ENCODE results near the gene ZNRF2. TPM values are rescaled to one million over a fixed set of nuclear protein-coding genes. Genes with fewer than 3 reads are reported as not detected.
"Not testable (repeated sequence)": the region's sequence is repeated elsewhere in the genome, so short reads cannot be mapped to it uniquely, and the experiment has no call there.

ZNRF2 gene
- total RNA-seq, 1 experiment from 2014 or later = 34.7 TPM

DNA sequence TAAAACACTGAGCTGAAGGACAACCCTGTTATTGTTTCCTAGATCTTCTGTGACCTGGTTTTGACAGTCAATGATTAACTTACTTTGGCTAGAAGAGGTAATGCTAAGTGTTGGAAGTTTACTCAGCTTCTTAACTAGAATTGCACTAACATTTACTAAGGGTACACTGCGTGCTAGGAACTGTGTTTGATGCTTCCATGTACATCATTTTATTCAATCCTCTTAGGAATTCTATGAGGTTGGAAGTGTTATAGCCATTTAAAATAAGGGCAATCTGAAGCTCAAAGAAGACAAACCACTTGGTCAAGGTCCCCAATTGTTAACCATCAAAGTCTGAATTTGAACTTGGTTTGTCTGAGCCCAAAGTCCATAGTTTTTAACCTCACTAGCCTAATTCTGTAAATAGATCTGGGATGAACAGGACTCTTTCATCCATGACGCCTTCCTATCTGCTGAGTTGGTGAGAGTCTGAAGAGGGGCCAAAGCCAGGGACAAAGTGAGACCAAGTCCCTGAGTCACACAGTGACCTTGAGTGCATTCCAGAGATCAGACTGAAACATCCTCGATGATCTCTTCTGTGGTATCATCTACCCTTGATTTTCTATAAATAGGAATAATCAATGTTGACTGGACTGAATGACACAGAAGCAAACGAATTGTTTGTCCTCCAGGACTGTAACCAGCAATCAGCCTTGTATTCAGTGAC is 29.2 kb upstream of the ZNRF2 start:
- DNase-seq (ENCODE audit: low read depth, low spot score) = no peak
- in situ Hi-C loops (cut with HindIII; ENCODE audit: low pct_unique_long_range_greater_than_20kb, low sequenced_read_pairs) = no loop called here

DNA sequence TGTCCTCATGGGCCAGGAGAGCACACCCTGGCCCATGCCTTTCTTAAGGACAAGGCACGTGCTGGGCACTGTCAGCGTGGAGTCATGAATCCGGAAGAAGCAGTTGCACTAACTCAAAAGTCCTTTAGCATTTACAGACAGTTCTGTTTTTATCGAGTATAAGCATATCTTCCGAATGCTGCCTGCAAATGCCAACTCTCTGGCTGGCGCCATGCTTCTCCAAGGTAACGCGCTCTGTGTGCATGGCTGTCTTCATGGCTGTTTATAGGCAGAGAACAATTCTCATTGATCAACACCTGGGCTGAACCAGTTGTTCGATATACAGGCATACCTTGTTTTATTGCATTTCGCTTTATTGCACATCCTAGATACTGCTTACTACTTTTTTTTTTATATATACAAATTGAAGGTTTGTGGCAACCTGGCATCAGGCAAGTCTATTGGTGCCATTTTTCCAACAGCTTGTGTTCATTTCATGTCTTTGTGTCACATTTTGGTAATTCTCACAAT is 28.0 kb upstream of the ZNRF2 start:
- no peak for DNase-seq (ENCODE audit: low read depth, low spot score)
- in situ Hi-C loops (cut with HindIII; ENCODE audit: low pct_unique_long_range_greater_than_20kb, low sequenced_read_pairs) = no loop called here

DNA sequence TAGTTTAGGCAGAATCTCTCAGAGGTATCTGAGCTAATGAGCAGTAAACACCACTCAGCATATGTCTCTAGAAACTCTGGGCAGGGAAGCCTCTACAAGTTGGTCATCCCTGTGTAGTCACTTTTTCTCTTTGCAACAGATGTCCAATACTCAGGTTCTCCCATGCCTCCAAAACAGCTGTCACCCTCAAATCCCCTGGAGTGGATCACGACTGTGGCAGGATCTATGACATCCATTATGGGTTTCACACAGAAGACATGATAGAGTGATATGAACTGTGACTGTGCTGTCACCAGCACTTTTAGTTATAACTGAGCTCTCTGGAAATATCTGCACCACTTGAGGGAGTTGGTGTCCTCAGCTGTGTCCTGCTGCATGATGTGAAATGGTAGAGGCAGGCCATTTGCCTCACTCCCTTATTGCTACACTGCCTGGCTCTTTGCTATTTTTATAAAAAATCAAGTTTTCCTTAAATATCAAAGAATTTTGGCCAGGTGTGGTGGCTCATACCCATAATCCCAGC is 24.1 kb upstream of the ZNRF2 start:
- in situ Hi-C loops (cut with HindIII; ENCODE audit: low pct_unique_long_range_greater_than_20kb, low sequenced_read_pairs) = no loop called here

DNA sequence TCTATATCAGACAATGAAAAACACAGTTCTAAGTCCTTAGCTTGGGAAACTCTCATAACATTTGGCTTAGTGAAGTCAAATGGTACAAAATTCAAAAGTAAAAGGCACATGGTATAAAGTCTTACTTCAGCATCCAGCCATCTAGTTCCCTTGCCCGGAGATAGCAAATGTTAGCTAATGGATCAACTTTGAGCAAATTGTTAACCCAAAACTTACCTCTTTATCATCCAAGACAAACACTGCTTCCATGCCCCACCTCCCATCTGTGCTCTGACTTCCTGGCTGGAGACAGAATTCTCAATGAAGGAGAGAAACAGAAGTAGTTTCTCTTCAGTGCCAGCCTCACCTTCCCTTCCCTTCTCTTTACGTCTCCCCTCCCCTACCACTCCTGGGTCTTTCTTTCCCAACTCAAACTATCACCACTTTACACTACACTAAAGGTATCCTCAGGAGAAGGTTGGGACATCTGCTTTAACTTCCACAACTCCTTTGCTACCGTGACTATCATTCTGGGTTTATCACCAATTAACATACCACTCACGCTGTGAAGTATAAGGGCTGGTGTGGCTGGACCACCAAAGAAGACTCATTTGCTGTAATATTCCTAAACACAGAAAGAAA is 21.2 kb upstream of the ZNRF2 start:
- in situ Hi-C loops (cut with HindIII; ENCODE audit: low pct_unique_long_range_greater_than_20kb, low sequenced_read_pairs) = no loop called here
- DNase-seq (ENCODE audit: low read depth, low spot score) = no peak

More for the DNA sequence above, 24.1 kb upstream of the ZNRF2 start:
- no peak for DNase-seq (ENCODE audit: low read depth, low spot score)

DNA sequence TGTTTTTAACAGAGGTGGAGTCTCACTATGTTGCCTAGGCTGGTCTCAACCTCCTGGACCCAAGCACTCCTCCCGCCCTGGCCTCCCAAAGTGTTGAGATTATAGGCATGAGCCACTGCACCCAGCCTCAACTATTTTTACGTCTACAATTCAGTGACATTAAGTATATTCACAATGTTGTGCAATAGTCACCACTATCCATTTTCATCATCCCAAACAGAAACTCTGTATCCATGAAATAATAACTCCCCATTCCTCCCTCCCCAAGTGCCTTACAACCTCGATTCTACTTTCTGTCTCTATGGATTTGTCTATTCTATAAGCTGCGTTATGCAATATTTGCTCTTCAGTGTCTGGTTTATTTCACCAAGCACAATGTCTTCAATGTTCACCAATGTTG is 20.3 kb upstream of the ZNRF2 start:
- no peak for DNase-seq (ENCODE audit: low read depth, low spot score)
- in situ Hi-C loops (cut with HindIII; ENCODE audit: low pct_unique_long_range_greater_than_20kb, low sequenced_read_pairs) = no loop called here

DNA sequence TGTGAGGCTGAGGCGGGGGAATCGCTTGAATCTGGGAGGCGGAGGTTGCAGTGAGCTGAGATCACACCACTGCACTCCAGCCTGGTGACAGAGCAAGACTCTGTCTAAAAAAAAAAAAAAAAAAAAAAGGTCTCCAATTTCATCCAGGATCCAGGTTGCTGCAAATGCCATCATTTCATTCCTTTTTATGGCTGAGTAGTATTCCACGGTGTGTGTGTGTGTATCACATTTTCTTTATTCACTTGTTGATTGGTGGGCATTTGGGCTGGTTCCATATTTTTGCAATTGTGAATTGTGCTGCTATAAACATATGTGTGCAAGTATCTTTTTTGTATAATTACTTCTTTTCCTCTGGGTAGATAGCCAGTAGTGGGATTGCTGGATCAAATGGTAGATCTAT is 19.2 kb upstream of the ZNRF2 start:
- DNase-seq (ENCODE audit: low read depth, low spot score); in situ Hi-C loops (cut with HindIII; ENCODE audit: low pct_unique_long_range_greater_than_20kb, low sequenced_read_pairs): not testable (repeated sequence)

DNA sequence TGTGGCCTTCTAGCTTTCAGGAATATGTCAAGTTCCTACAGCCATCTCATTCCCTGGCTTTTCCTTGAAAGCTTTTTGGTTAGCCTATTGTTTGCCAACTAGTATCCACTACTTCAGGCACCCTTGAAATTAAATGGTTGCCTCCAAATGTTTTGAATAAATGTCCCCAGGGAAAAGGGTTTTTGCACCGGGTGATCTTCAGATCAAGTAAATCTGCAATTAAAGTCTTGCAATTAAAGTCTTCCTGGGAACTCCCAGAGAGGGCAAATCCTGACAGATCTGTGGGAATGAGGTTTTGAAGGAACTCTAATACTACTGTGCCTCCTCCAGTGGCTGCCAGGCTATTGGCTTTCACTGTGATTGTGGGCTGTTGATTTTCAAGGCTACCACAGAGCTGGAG is 17.7 kb upstream of the ZNRF2 start:
- no peak for DNase-seq (ENCODE audit: low read depth, low spot score)
- in situ Hi-C loops (cut with HindIII; ENCODE audit: low pct_unique_long_range_greater_than_20kb, low sequenced_read_pairs) = no loop called here

DNA sequence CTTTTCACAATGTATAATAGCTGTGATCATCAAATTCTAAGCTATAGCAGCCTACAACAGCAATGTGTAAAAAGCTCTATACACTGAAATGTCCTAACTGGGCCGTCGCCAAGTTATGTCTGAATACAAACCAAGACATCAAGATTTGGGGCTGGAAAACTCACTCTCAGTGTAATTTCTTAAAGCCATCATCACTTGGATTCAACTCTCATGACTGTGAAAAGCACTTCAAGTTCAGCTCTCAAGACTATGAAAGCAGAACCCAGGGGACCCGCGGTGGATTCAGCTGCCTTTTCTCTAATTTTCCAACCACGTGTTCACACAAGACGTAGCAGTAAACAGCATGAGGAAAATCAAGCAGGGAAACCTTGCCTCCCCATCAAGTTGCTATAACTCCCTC is 15.8 kb upstream of the ZNRF2 start:
- in situ Hi-C loops (cut with HindIII; ENCODE audit: low pct_unique_long_range_greater_than_20kb, low sequenced_read_pairs) = no loop called here
- DNase-seq (ENCODE audit: low read depth, low spot score) = no peak

DNA sequence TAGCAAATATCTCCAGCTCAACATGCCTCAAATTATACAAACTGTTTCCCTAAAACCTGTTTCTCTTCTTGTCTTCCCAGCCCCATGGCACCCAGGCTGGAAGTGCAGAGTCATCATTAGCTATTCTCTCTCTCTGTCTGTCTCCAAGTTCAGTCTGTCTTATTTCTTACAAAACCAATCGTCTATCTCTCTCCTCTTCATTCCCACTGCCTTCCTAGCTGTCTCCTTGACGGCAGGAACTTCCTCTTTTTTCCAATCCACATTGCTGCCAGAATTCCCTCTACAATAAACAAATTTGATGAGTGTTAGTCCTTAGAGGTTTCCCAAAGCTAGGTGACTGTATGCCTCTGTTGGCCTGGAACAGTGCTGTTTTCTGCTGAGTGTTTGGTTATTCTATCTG is 14.9 kb upstream of the ZNRF2 start:
- in situ Hi-C loops (cut with HindIII; ENCODE audit: low pct_unique_long_range_greater_than_20kb, low sequenced_read_pairs) = no loop called here
- DNase-seq (ENCODE audit: low read depth, low spot score) = no peak

DNA sequence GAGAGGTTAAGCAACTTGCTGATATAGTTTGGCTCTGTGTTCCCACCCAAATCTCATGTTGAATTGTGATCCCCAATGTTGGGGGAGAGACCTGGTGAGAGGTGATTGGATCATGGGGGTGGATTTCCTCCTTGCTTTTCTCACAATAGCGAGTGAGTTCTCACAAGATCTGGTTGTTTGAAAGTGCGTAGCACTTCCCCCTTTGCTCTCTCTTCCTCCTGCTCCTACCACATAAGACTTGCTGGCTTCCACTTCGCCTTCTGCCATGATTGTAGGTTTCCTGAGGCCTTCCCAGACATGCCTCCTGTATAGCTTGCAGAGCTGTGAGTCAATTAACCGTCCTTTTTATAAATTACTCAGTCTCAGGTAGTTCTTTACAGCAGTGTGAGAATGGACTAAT is 13.5 kb upstream of the ZNRF2 start:
- in situ Hi-C loops (cut with HindIII; ENCODE audit: low pct_unique_long_range_greater_than_20kb, low sequenced_read_pairs) = no loop called here
- no peak for DNase-seq (ENCODE audit: low read depth, low spot score)

DNA sequence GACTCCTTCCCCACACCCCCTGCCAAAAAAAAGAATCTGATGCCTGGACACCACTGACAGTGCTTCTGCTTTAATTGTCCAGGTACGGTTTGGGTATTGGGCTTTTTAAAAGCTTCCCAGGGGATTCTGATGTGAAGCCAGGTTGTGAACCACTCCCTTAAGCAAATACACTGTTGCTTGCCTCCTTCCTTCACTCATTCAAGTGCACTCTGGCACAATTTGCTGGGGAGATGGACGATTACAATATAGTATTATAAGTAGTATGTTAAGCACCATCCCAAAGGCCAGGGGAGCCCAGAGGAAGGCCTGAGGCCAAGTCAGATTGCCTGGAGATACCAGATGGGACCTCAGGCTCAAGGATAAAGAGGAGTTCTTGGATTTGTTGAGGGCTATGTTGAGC is 12.3 kb upstream of the ZNRF2 start:
- in situ Hi-C loops (cut with HindIII; ENCODE audit: low pct_unique_long_range_greater_than_20kb, low sequenced_read_pairs) = no loop called here
- no peak for DNase-seq (ENCODE audit: low read depth, low spot score)

DNA sequence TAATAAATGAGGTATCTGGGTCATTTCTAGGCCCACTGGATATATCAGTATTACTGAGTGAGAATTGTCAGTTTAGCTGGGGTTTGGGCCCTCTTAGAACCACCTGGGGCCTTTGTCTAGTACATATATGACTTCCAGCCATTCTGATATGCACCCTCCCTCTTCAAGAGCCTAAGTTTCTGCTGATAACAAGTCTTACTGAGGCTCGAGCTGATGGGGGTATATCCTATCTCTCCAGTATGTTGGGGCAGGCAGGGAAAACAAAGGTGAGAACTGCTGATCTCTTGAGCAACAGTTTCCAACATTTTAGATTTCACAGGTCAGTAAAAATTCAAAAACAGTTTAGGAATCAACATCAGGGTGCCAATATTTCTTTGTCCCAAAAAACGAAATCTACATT is 10.8 kb upstream of the ZNRF2 start:
- in situ Hi-C loops (cut with HindIII; ENCODE audit: low pct_unique_long_range_greater_than_20kb, low sequenced_read_pairs) = no loop called here
- no peak for DNase-seq (ENCODE audit: low read depth, low spot score)

DNA sequence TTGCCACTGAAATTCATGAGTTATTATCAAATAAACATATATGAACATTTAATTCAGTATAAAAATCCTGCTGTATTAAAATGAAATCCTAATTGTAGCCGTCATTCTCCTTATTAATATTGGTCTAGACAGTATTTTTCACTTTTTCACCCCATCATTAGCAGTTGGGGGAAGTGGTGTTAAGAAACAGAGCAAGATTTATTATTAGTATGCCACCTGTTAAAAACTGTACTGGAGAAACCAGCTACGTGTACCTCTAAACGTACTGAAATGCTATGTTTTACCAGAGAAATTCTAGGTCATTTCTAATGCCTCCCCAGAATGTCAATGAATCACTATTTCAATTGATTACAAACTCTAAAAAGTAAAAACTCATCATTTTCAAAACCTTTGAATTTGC is 9.8 kb upstream of the ZNRF2 start:
- DNase-seq (ENCODE audit: low read depth, low spot score) = no peak
- in situ Hi-C loops (cut with HindIII; ENCODE audit: low pct_unique_long_range_greater_than_20kb, low sequenced_read_pairs) = no loop called here

DNA sequence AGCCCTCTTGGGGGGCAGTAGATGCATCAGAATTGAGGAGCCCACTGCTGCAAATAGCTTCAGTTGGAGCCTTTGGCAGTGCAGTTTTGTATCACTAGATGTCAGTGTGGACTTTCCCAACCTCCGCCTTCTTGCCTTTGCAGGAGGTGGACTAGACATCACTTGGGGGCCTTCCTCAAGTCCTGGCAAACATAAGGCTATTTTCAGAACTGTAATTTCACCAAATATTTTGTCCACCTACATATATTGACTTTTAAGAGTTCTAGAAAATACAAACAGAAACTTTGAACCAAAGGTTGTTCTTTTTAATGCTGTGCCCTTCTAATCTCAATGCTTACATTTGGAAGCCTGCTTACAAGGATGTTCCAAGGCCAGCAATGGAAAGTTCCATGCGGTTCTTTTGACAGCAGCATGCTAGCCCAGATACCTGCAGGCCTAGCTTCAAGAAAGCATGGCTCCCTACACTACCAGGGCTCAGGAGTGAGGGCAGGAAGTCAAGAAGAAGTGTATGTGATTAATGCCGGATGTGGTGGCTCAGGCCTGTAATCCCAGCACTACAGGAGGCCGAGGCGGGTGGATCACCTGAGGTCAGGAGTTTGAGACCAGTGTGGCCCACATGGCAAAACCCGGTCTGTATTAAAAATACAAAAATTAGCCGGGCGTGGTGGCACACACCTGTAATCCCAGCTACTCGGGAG is 8.0 kb upstream of the ZNRF2 start:
- in situ Hi-C loops (cut with HindIII; ENCODE audit: low pct_unique_long_range_greater_than_20kb, low sequenced_read_pairs) = no loop called here

DNA sequence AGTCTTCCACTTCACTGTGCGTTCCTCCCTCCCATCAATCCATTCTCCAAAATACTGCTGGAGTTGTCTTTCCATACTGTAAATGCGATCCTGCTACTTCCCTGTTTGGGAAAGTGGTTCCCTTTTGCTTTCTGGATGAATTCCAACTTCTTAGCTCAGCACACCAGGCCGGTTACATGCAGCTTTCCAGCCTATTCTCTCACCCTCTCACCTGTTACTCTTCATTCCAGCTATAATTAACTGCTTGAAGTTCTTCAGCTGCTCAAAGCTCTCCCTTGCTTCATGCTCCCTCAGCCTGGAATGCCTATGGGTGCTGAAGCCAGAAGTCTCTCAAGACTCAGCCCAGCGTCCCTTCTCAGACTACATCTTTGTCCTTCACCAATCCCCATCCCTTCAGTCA is 6.0 kb upstream of the ZNRF2 start:
- DNase-seq (ENCODE audit: low read depth, low spot score) = no peak
- in situ Hi-C loops (cut with HindIII; ENCODE audit: low pct_unique_long_range_greater_than_20kb, low sequenced_read_pairs) = no loop called here

More for the DNA sequence above, 8.0 kb upstream of the ZNRF2 start:
- peak; percentile 85 for DNase-seq (ENCODE audit: low read depth, low spot score)

DNA sequence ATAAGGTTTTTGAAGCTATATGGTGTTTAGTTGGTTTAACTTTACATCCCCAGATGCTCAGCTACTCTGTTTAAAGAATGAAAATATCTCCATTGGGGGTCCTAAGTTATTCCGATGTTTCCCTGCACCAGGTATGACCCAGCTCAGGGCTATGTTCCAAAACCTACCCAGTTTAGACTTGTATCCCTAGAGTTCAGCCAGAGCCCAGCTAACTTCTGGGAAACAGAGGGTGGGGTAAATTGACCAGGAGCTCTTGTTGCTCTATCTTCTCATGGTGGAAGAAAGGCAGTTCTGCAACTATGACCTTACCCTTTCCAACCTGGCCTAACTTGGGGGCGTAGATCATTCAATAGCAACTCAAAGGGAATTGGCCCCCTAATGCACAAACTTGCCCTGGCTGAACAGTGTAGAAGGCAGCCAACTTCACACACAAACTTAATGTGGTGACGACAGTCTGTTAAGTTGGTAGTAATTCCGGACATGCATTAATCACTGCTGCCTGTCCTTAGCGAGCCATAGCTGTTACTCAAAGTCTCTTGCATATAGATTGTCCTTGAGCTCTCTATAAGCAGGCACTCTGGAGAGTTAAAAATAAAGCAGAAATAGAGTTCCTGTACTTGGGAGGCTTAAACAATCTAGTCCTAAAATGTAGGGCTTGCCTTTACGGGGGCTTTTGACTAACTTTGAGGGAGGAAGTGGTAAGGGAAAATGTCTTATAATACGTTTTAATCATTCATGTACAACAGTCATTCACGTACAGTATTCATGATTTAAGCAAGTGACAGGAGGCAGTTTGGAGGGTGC is 5.3 kb upstream of the ZNRF2 start:
- in situ Hi-C loops (cut with HindIII; ENCODE audit: low pct_unique_long_range_greater_than_20kb, low sequenced_read_pairs) = no loop called here
- DNase-seq (ENCODE audit: low read depth, low spot score) = no peak

DNA sequence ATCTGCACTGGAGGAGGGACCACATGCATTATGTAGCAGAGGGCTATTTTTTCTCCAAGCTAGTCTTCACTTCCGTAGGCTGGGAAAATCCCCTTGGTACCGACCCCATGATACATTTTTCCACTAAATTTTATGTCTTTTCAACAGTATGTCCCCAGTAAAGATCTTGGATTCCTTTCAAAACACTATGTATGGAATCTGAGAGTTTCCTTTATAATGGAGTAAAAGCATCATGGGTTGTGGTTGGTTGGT is 4.8 kb upstream of the ZNRF2 start:
- in situ Hi-C loops (cut with HindIII; ENCODE audit: low pct_unique_long_range_greater_than_20kb, low sequenced_read_pairs) = no loop called here

DNA sequence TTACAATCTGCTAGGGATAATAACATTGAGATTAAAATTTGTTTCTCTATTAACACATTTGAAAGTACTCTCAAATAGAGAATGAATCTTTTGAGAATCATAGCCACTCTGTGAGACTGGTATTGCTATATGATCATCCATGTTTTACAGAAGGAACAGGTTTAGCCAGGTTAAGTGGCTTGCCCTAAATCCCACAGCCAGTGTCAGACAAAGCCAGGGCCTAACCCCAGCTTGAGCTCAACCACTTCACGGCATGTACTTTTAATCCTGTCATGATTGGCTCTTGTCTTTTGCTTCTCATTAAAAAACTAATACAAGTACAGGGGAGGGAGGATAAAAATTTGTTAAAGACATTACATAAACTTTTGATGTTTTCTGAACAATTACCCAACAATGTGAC is 3.8 kb upstream of the ZNRF2 start:
- DNase-seq (ENCODE audit: low read depth, low spot score) = no peak
- in situ Hi-C loops (cut with HindIII; ENCODE audit: low pct_unique_long_range_greater_than_20kb, low sequenced_read_pairs) = no loop called here

More for the DNA sequence above, 4.8 kb upstream of the ZNRF2 start:
- no peak for DNase-seq (ENCODE audit: low read depth, low spot score)

Data from SK-MEL-5 (cell line).